Raji (cell line): ENCODE results near the gene SLC23A3.

Experiments
- POLR2A ChIP-seq: IDR thresholded peaks from 2 replicates; pipeline ENCODE4 v1.6.1; 2011; ENCODE audit warnings: low read depth, low read length, control low read depth; ENCODE audit not compliant: insufficient read depth

SLC23A3 gene

GRCh38 chr2:219142329-219142728, 27.5 kb downstream of the SLC23A3 start:
- no peak for TF ChIP-seq POLR2A

GRCh38 chr2:219140722-219141121, 29.1 kb downstream of the SLC23A3 start:
- TF ChIP-seq POLR2A, result no peak

- no peak for TF ChIP-seq POLR2A
Observed at GRCh38 chr2:219133976-219134375, 35.9 kb downstream of the SLC23A3 start.

- TF ChIP-seq POLR2A, result no peak
Observed at GRCh38 chr2:219131744-219132143, 38.1 kb downstream of the SLC23A3 start.

- no peak for TF ChIP-seq POLR2A
Observed at GRCh38 chr2:219131327-219131726, 38.5 kb downstream of the SLC23A3 start.

GRCh38 chr2:219129589-219129988, 40.2 kb downstream of the SLC23A3 start:
- TF ChIP-seq POLR2A, result no peak

GRCh38 chr2:219128396-219128795, 41.4 kb downstream of the SLC23A3 start:
- no peak for TF ChIP-seq POLR2A

GRCh38 chr2:219127037-219127635, 42.7 kb downstream of the SLC23A3 start:
- TF ChIP-seq POLR2A, result no peak

- TF ChIP-seq POLR2A, result no peak
Observed at GRCh38 chr2:219126555-219126954, 43.3 kb downstream of the SLC23A3 start.

GRCh38 chr2:219125886-219126270, 44.0 kb downstream of the SLC23A3 start:
- no peak for TF ChIP-seq POLR2A

GRCh38 chr2:219125225-219125885, 44.5 kb downstream of the SLC23A3 start:
- no peak for TF ChIP-seq POLR2A

GRCh38 chr2:219124381-219125110, 45.3 kb downstream of the SLC23A3 start:
- no peak for TF ChIP-seq POLR2A

- TF ChIP-seq POLR2A, result no peak
Observed at GRCh38 chr2:219123356-219124135, 46.3 kb downstream of the SLC23A3 start.

- no peak for TF ChIP-seq POLR2A
Observed at GRCh38 chr2:219122202-219122980, 47.4 kb downstream of the SLC23A3 start.

- TF ChIP-seq POLR2A, result no peak
Observed at GRCh38 chr2:219120082-219120481, 49.7 kb downstream of the SLC23A3 start.
